DND-41 (cell line): ENCODE data around the gene HELZ.

Source experiments
- CTCF ChIP-seq: IDR thresholded peaks from 2 replicates; pipeline ENCODE4 v1.5.1; 2012; ENCODE audit warnings: borderline replicate concordance, low read length, moderate library complexity, mild to moderate bottlenecking; ENCODE audit not compliant: poor library complexity, severe bottlenecking; ENCODE audit errors: extremely low read depth
- EZH2 ChIP-seq: IDR thresholded peaks from 3 replicates; pipeline ENCODE4 v1.6.1; 2012; ENCODE audit warnings: borderline replicate concordance, low read depth, mild to moderate bottlenecking, moderate library complexity, low read length, inconsistent platforms; ENCODE audit not compliant: severe bottlenecking

DNA sequence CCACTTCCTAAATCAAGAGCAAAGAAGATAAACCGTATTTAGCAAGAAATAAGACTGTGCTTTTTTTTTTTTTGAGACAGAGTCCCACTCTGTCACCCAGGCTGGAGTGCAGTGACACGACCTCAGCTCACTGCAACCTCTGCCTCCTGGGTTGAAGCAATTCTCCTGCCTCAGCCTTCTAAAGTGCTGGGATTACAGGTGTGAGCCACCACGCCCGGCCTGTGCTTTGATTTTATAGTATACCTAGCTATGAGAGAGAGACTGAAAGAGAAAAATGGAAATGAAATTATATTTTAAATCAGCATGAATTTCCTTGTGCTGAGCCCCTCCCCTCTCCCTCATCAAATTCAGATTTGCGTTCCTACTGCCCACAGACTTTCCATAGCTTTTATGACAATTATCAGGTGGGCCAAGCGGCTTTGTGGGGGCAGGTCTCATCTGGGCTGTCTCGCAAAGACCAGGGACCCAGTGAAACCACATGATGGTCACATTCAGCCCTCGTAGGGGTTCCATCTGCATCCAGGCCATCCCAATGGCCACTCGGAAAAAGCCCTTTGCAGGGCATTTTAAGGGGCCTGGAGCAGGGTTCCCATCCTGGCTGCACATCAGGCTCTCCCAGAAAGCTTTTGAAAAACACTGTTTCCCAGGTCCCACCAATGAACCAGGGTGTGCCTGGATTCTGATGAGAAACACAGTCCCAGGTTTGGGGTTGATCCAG, 192.1 kb downstream of the HELZ start:
- TF ChIP-seq CTCF (no peak), EZH2 (no peak)
